Activated CD4-positive, alpha-beta memory T cell treated with anti-CD3 and anti-CD28 coated beads for 36 hours (primary cell): ENCODE results near the gene TMEM184A. TPM values are rescaled to one million over a fixed set of nuclear protein-coding genes. Genes with fewer than 3 reads are reported as not detected.

Source experiments
- CTCF ChIA-PET: fragments of 350-600 bp; sonication (Branson Sonifier 250); formaldehyde crosslinking; loops from one replicate; lab custom pipeline; 2021; ENCODE audit warnings: antibody characterized with exemption, inconsistent platforms; lab: Charles Lee
- POLR2A ChIA-PET: fragments of 350-600 bp; sonication (Branson Sonifier 250); formaldehyde crosslinking; loops from one replicate; lab custom pipeline; 2021; ENCODE audit warnings: antibody characterized with exemption; lab: Charles Lee
- DNase-seq: peaks from one replicate; pipeline ENCODE4 v3.0.0-alpha.2; 2020
- H3K27ac Mint-ChIP-seq: one replicate; pipeline ENCODE4 v1.8.0; 2021; ENCODE audit warnings: mixed read lengths
- H3K27me3 Mint-ChIP-seq: one replicate; pipeline ENCODE4 v1.8.0; 2021; ENCODE audit warnings: mixed read lengths
- H3K36me3 Mint-ChIP-seq: one replicate; pipeline ENCODE4 v1.8.0; 2021; ENCODE audit warnings: mixed read lengths
- H3K4me1 Mint-ChIP-seq: one replicate; pipeline ENCODE4 v1.8.0; 2021; ENCODE audit warnings: low read depth, mixed read lengths
- H3K4me3 Mint-ChIP-seq: one replicate; pipeline ENCODE4 v1.8.0; 2021; ENCODE audit warnings: mild to moderate bottlenecking, mixed read lengths
- H3K9me3 Mint-ChIP-seq: one replicate; pipeline ENCODE4 v1.8.0; 2021; ENCODE audit warnings: mixed read lengths
- intact Hi-C: fragments of 100-400 bp; cut with micrococcal nuclease; formaldehyde crosslinking; loops from one replicate; pipeline ENCODE4 v1.15.1; 2023
- total RNA-seq, 2 experiments: library from RNA; stranded (reverse); gene quantifications; one replicate each; pipeline ENCODE4 v1.2.3, GENCODE V29; 2021

TMEM184A gene
- total RNA-seq, 2 experiments from 2014 or later: not detected

DNA sequence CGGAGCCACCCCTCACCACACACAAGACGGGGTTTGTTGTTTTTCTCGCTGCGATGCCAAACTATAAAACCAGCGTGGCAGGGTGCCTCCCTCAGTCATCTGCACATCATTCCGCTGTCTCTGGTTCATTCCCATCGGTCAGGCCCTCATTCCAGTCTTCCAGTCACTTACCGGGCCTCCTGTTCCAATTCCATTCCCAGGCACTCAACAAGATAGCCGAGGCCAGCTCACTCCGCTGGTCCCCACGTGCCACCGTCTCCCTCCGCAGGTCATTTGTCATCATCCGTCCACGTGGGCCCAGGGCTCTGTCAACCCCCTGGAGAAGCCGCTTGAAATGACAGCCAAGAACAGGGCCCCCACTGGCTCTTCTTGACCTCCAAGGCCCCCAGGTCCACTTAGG, 6.1 kb upstream of the TMEM184A start:
- CTCF ChIA-PET: no interaction called here
- peaks cover 11% of the 10 kb centered on the region for H3K36me3 Mint-ChIP-seq
- no peaks in the 10 kb centered on the region for H3K4me1 Mint-ChIP-seq
- no peak for DNase-seq
- no peak overlapping the region for H3K27ac Mint-ChIP-seq
- H3K9me3 Mint-ChIP-seq: no peaks in the 10 kb centered on the region
- POLR2A ChIA-PET: no interaction called here
- H3K4me3 Mint-ChIP-seq: no peak overlapping the region
- H3K27me3 Mint-ChIP-seq: no peaks in the 10 kb centered on the region
- intact Hi-C loops: no loop called here

GRCh38 chr7:1561036-1561940, 5.3 kb upstream of the TMEM184A start:
- no peaks in the 10 kb centered on the region for H3K4me1 Mint-ChIP-seq
- H3K4me3 Mint-ChIP-seq: no peak overlapping the region
- H3K27me3 Mint-ChIP-seq: no peaks in the 10 kb centered on the region
- no peak overlapping the region for H3K27ac Mint-ChIP-seq
- DNase-seq: no peak
- POLR2A ChIA-PET: no interaction called here
- H3K36me3 Mint-ChIP-seq: peaks cover 7% of the 10 kb centered on the region
- no peaks in the 10 kb centered on the region for H3K9me3 Mint-ChIP-seq
- CTCF ChIA-PET: no interaction called here
- intact Hi-C loops: no loop called here

GRCh38 chr7:1560620-1561031, 4.6 kb upstream of the TMEM184A start:
- intact Hi-C loops: no loop called here
- no peaks in the 10 kb centered on the region for H3K9me3 Mint-ChIP-seq
- H3K27ac Mint-ChIP-seq: no peak overlapping the region
- CTCF ChIA-PET: no interaction called here
- H3K4me1 Mint-ChIP-seq: no peaks in the 10 kb centered on the region
- POLR2A ChIA-PET: no interaction called here
- DNase-seq: no peak
- no peak overlapping the region for H3K4me3 Mint-ChIP-seq
- no peaks in the 10 kb centered on the region for H3K27me3 Mint-ChIP-seq
- peaks cover 3% of the 10 kb centered on the region for H3K36me3 Mint-ChIP-seq

GRCh38 chr7:1559626-1560590, 3.9 kb upstream of the TMEM184A start:
- intact Hi-C loops: no loop called here
- CTCF ChIA-PET: no interaction called here
- Mint-ChIP-seq H3K27ac (no peak overlapping the region), H3K4me3 (no peak overlapping the region), H3K4me1 (no peaks in the 10 kb centered on the region), H3K27me3 (no peaks in the 10 kb centered on the region), H3K36me3 (no peaks in the 10 kb centered on the region), H3K9me3 (no peaks in the 10 kb centered on the region)
- no peak for DNase-seq
- POLR2A ChIA-PET: no interaction called here

- ChIA-PET CTCF (no interaction called here), POLR2A (no interaction called here)
- Mint-ChIP-seq H3K4me3 (no peak overlapping the region), H3K27ac (no peak overlapping the region), H3K27me3 (no peaks in the 10 kb centered on the region), H3K36me3 (no peaks in the 10 kb centered on the region), H3K9me3 (no peaks in the 10 kb centered on the region), H3K4me1 (no peaks in the 10 kb centered on the region)
- no peak for DNase-seq
- intact Hi-C loops: no loop called here
Observed at GRCh38 chr7:1558841-1559625, 3.0 kb upstream of the TMEM184A start.

DNA sequence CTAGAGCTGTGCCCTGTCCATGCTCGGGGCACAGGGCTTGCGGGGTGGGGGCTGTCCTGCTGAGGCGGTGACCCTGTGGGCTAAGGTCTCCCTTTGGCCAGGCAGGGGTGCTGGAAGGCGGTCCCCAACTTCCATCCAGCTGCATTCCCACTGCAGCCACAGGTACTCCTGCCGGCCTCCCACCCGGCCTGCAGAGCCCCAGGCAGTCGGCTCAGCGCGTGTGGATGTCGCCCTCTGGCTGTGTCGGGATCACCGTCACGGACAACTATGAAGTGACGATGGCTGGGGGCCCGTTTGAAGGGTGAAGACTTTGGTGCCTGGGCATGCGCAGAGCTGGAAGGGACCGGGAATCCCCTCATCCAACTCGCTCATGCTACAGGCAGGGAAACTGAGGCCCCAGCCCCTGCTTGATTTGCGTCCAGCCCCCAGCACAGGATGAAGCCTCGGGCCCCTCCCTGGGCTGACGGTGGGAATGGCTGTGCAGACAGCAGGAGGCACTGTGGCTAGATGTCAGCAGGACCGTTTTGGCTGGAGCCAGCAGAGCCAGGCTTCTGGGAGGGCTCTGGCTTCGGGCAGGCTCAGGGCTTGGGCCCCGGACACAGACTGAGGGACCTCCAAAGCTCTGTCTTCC, 2.3 kb upstream of the TMEM184A start:
- Mint-ChIP-seq H3K27ac (no peak overlapping the region), H3K4me1 (no peaks in the 10 kb centered on the region), H3K36me3 (no peaks in the 10 kb centered on the region), H3K27me3 (no peaks in the 10 kb centered on the region), H3K4me3 (no peak overlapping the region), H3K9me3 (no peaks in the 10 kb centered on the region)
- intact Hi-C loops: no loop called here
- CTCF ChIA-PET: no interaction called here
- POLR2A ChIA-PET: no interaction called here
- no peak for DNase-seq

DNA sequence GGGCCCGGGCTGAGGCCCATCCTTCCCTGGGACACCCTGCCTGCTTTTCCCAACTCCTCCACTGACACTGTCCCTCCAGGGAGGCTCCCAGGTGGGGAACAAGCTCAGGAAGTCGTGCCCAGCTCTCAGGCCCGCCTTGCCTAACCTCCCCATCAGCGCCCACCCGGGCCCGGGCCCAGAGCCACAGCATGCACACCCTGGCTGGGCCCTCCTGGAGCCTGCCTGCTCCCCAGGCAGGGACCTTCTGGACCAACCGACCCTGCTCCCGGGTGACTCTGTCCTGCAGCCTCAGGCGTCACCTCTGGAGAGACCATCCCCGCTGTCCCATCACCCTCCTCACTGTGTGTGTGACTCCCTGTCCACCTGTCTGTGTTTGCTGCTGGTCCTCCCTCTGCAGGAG, 1.8 kb upstream of the TMEM184A start:
- Mint-ChIP-seq H3K9me3 (no peaks in the 10 kb centered on the region), H3K4me1 (no peaks in the 10 kb centered on the region), H3K36me3 (no peaks in the 10 kb centered on the region), H3K27ac (no peak overlapping the region), H3K4me3 (no peak overlapping the region), H3K27me3 (no peaks in the 10 kb centered on the region)
- ChIA-PET CTCF (no interaction called here), POLR2A (no interaction called here)
- DNase-seq: no peak
- intact Hi-C loops: no loop called here

DNA sequence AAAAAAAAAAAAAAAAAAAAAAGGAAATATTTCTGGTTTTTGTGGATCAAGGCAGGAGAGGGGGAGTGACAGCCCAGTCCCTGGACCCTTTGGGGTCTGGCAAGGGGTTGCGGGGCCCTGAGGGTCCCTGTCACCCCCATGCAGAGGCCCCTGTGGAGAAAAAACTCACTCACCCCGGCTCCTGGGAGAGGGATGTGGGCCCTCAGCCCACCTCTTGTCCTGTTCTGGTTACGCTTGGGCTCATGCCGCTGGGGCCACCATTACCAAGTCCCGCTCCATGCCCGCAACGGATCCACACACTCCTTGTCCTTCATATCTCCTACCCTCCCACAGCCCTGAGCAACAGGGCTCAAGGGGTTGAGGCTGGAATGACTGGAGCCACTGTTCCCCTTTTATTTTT, 1.0 kb upstream of the TMEM184A start:
- ChIA-PET POLR2A (no interaction called here), CTCF (interaction anchor here (0.7 to 2.0 kb wide), 3 partner anchors 10 to 1268 kb away, joined by 3 to 6 read pairs (median 4); no protein-coding TSS in a partner anchor)
- Mint-ChIP-seq H3K27me3 (no peaks in the 10 kb centered on the region), H3K36me3 (no peaks in the 10 kb centered on the region), H3K27ac (no peak overlapping the region), H3K4me1 (no peaks in the 10 kb centered on the region), H3K4me3 (no peak overlapping the region), H3K9me3 (no peaks in the 10 kb centered on the region)
- intact Hi-C loops: no loop called here
- no peak for DNase-seq

- Mint-ChIP-seq H3K27ac (no peak overlapping the region), H3K4me3 (no peak overlapping the region), H3K27me3 (no peaks in the 10 kb centered on the region), H3K36me3 (no peaks in the 10 kb centered on the region), H3K4me1 (no peaks in the 10 kb centered on the region), H3K9me3 (no peaks in the 10 kb centered on the region)
- intact Hi-C loops: no loop called here
- ChIA-PET POLR2A (no interaction called here), CTCF (interaction anchor here (1.2 to 2.0 kb wide), 3 partner anchors 11 to 81 kb away, joined by 3 to 6 read pairs (median 4); no protein-coding TSS in a partner anchor)
- DNase-seq: no peak
Observed at GRCh38 chr7:1555046-1555812, 776 bp downstream of the TMEM184A start.

DNA sequence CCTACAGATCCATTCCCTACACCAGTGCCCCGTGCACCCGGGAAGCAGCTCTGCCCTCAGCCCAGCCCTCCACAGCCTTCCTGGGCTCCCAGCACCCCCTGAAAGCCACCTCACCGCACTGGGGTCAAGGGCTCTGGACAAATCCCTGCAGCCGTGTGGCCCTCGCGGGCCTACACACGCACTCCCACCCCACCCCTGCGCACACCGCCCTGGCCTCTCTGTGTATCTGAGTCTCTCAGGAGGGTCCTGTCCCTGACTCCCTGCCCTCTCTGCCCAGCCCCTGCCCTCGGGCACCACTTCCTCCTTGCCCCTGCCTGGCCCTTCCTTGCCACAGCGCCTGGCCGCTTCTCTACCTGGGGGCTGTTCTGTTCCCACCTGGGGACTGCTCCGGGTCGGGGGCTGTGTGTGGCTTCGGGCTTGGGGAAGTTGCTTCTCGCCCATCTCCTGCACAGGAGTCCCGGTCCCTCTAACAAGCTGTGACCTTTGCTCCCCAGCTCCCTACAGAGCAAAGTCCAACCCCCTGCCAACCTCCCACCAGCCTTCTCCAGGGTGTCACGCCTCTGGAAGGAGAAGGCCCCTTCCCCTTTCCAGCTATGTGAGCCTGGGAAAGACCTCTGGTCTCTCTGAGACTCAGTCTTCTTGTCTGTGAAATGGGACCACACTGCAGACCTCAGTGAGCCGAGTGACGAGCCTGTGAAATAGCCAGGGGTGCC, 1.5 kb downstream of the TMEM184A start:
- POLR2A ChIA-PET: no interaction called here
- H3K9me3 Mint-ChIP-seq: no peaks in the 10 kb centered on the region
- intact Hi-C loops: no loop called here
- no peak overlapping the region for H3K4me3 Mint-ChIP-seq
- no peak for DNase-seq
- H3K27me3 Mint-ChIP-seq: no peaks in the 10 kb centered on the region
- CTCF ChIA-PET: no interaction called here
- no peaks in the 10 kb centered on the region for H3K36me3 Mint-ChIP-seq
- H3K4me1 Mint-ChIP-seq: no peaks in the 10 kb centered on the region
- no peak overlapping the region for H3K27ac Mint-ChIP-seq
